SK-N-SH treated with all-trans-retinoic acid at 6 μM for 48 hours (cell line): ENCODE data around the gene DTNA.

ENCODE experiments used
- ATAC-seq: fragments of 200-7000 bp; cut with Tn5 transposase; 3 replicates; pipeline ENCODE4 v1.9.1; 2020; ENCODE audit warnings: mild to moderate bottlenecking, moderate library complexity
- ARNTL ChIP-seq: fragments of 450-650 bp; formaldehyde crosslinking; IDR thresholded peaks from 2 replicates; pipeline ENCODE4 v1.5.0; 2020; ENCODE audit warnings: low read depth, mild to moderate bottlenecking, moderate library complexity, borderline replicate concordance
- BACH2 ChIP-seq: fragments of 250-450 bp; sonication (Bioruptor Pico); IDR thresholded peaks from 2 replicates; pipeline ENCODE4 v1.9.0; 2021; ENCODE audit warnings: mild to moderate bottlenecking, borderline replicate concordance
- CSDC2 ChIP-seq: fragments of 250-450 bp; sonication (Bioruptor Pico); IDR thresholded peaks from 2 replicates; pipeline ENCODE4 v1.5.0; 2020; ENCODE audit warnings: mild to moderate bottlenecking, moderate library complexity
- ESRRG ChIP-seq: fragments of 250-450 bp; sonication (Bioruptor Pico); IDR thresholded peaks from 2 replicates; pipeline ENCODE4 v1.6.1; 2021; ENCODE audit warnings: mild to moderate bottlenecking
- GLIS3 ChIP-seq: fragments of 250-450 bp; sonication (Bioruptor Pico); IDR thresholded peaks from 2 replicates; pipeline ENCODE4 v1.5.0; 2020; ENCODE audit warnings: mild to moderate bottlenecking, moderate library complexity
- ISL1 ChIP-seq: fragments of 250-450 bp; sonication (Bioruptor Pico); IDR thresholded peaks from 2 replicates; pipeline ENCODE4 v2.1.2; 2022; ENCODE audit warnings: mild to moderate bottlenecking, moderate library complexity
- OSR1 ChIP-seq: fragments of 250-450 bp; sonication (Bioruptor Pico); IDR thresholded peaks from 2 replicates; pipeline ENCODE4 v1.8.0; 2022; ENCODE audit warnings: moderate library complexity, mild to moderate bottlenecking, inconsistent platforms
- PPARA ChIP-seq: fragments of 250-450 bp; sonication (Bioruptor Pico); IDR thresholded peaks from 2 replicates; pipeline ENCODE4 v1.5.0; 2020; ENCODE audit warnings: mild to moderate bottlenecking, borderline replicate concordance
- RARB ChIP-seq: fragments of 250-450 bp; sonication (Bioruptor Pico); IDR thresholded peaks from 2 replicates; pipeline ENCODE4 v1.8.0; 2021; ENCODE audit warnings: mild to moderate bottlenecking, moderate library complexity
- SNAI2 ChIP-seq: fragments of 250-450 bp; sonication (Bioruptor Pico); IDR thresholded peaks from 2 replicates; pipeline ENCODE4 v1.5.0; 2020; ENCODE audit warnings: mild to moderate bottlenecking, moderate library complexity
- TCF4 ChIP-seq: fragments of 250-450 bp; sonication (Bioruptor Pico); IDR thresholded peaks from 2 replicates; pipeline ENCODE4 v1.8.0; 2021; ENCODE audit warnings: mild to moderate bottlenecking, moderate library complexity, borderline replicate concordance
- TOX ChIP-seq: fragments of 250-450 bp; sonication (Bioruptor Pico); IDR thresholded peaks from 2 replicates; pipeline ENCODE4 v1.8.0; 2021; ENCODE audit warnings: mild to moderate bottlenecking, moderate library complexity, borderline replicate concordance
- ZC3H10 ChIP-seq: fragments of 250-450 bp; sonication (Bioruptor Pico); IDR thresholded peaks from 2 replicates; pipeline ENCODE4 v1.5.1; 2021; ENCODE audit warnings: mild to moderate bottlenecking, moderate library complexity
- ZFP3 ChIP-seq: fragments of 250-450 bp; sonication (Bioruptor Pico); IDR thresholded peaks from 2 replicates; pipeline ENCODE4 v1.5.0; 2020; ENCODE audit warnings: mild to moderate bottlenecking, moderate library complexity
- ZNF565 ChIP-seq: fragments of 450-650 bp; formaldehyde crosslinking; conservative IDR thresholded peaks from 2 replicates; pipeline ENCODE4 v1.5.0; 2020; ENCODE audit warnings: low read depth, mild to moderate bottlenecking, moderate library complexity
- ZNF70 ChIP-seq: fragments of 450-650 bp; formaldehyde crosslinking; IDR thresholded peaks from 2 replicates; pipeline ENCODE4 v1.5.0; 2020; ENCODE audit warnings: mild to moderate bottlenecking, moderate library complexity
- ZNF8 ChIP-seq: fragments of 450-650 bp; formaldehyde crosslinking; IDR thresholded peaks from 2 replicates; pipeline ENCODE4 v1.5.0; 2020; ENCODE audit warnings: mild to moderate bottlenecking, moderate library complexity
- TF ChIP-seq, protein P1 (sequence below): fragments of 250-450 bp; sonication (Bioruptor Pico); IDR thresholded peaks from 2 replicates; pipeline ENCODE4 v1.5.0; 2020; ENCODE audit warnings: mild to moderate bottlenecking, moderate library complexity
- TF ChIP-seq, protein P2 (sequence below): fragments of 250-450 bp; sonication (Bioruptor Pico); IDR thresholded peaks from 2 replicates; pipeline ENCODE4 v1.5.1; 2020; ENCODE audit warnings: low read depth, mild to moderate bottlenecking, moderate library complexity
- TF ChIP-seq, protein P3 (sequence below): fragments of 250-450 bp; sonication (Bioruptor Pico); IDR thresholded peaks from 2 replicates; pipeline ENCODE4 v1.5.1; 2021; ENCODE audit warnings: mild to moderate bottlenecking, moderate library complexity
- TF ChIP-seq, protein P4 (sequence below): fragments of 250-450 bp; sonication (Bioruptor Pico); IDR thresholded peaks from 2 replicates; pipeline ENCODE4 v1.8.0; 2020; ENCODE audit warnings: mild to moderate bottlenecking, moderate library complexity, borderline replicate concordance

Gene DTNA

DNA sequence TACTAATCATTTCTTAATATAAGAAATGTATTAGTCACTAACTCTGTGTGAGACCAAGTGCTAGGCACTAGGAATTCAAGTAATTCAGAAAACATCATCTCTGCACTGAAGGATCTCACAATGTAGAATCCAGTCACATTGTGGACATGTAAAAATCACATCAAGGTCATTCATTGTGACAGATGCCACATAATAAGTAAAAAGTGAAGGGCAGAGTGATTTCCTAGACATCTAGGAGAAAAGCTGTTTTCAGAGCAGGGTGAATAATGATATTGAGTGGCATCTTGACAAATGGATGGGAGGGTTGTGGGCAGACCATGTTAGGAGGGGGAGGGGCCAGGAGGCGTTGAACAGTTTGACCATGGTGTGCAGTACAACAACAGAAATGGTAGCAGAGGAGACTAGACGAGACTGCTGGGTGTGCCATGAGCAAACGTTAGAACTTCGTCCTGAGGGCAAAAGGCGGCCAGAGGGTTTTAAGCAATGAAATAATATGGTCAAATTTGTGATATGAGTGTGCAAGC lies 93.8 kb downstream of the DTNA start:
- TF ChIP-seq GLIS3 (CRISPR knock-in tag) = no peak
- TF ChIP-seq RARB (CRISPR knock-in tag) = no peak
- no peak for TF ChIP-seq OSR1 (CRISPR knock-in tag)
- TF ChIP-seq, protein P1, sequence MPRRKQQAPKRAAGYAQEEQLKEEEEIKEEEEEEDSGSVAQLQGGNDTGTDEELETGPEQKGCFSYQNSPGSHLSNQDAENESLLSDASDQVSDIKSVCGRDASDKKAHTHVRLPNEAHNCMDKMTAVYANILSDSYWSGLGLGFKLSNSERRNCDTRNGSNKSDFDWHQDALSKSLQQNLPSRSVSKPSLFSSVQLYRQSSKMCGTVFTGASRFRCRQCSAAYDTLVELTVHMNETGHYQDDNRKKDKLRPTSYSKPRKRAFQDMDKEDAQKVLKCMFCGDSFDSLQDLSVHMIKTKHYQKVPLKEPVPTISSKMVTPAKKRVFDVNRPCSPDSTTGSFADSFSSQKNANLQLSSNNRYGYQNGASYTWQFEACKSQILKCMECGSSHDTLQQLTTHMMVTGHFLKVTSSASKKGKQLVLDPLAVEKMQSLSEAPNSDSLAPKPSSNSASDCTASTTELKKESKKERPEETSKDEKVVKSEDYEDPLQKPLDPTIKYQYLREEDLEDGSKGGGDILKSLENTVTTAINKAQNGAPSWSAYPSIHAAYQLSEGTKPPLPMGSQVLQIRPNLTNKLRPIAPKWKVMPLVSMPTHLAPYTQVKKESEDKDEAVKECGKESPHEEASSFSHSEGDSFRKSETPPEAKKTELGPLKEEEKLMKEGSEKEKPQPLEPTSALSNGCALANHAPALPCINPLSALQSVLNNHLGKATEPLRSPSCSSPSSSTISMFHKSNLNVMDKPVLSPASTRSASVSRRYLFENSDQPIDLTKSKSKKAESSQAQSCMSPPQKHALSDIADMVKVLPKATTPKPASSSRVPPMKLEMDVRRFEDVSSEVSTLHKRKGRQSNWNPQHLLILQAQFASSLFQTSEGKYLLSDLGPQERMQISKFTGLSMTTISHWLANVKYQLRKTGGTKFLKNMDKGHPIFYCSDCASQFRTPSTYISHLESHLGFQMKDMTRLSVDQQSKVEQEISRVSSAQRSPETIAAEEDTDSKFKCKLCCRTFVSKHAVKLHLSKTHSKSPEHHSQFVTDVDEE (CRISPR knock-in tag) = no peak
- no peak for TF ChIP-seq ZNF8 (CRISPR knock-in tag)
- no peak for TF ChIP-seq ZFP3 (CRISPR knock-in tag)
- TF ChIP-seq ARNTL (CRISPR knock-in tag) = no peak
- no peak for TF ChIP-seq TOX (CRISPR knock-in tag)
- TF ChIP-seq ESRRG = no peak
- no peak for TF ChIP-seq CSDC2
- TF ChIP-seq, protein P2, sequence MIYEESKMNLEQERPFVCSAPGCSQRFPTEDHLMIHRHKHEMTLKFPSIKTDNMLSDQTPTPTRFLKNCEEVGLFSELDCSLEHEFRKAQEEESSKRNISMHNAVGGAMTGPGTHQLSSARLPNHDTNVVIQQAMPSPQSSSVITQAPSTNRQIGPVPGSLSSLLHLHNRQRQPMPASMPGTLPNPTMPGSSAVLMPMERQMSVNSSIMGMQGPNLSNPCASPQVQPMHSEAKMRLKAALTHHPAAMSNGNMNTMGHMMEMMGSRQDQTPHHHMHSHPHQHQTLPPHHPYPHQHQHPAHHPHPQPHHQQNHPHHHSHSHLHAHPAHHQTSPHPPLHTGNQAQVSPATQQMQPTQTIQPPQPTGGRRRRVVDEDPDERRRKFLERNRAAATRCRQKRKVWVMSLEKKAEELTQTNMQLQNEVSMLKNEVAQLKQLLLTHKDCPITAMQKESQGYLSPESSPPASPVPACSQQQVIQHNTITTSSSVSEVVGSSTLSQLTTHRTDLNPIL (CRISPR knock-in tag) = no peak
- TF ChIP-seq, protein P3, sequence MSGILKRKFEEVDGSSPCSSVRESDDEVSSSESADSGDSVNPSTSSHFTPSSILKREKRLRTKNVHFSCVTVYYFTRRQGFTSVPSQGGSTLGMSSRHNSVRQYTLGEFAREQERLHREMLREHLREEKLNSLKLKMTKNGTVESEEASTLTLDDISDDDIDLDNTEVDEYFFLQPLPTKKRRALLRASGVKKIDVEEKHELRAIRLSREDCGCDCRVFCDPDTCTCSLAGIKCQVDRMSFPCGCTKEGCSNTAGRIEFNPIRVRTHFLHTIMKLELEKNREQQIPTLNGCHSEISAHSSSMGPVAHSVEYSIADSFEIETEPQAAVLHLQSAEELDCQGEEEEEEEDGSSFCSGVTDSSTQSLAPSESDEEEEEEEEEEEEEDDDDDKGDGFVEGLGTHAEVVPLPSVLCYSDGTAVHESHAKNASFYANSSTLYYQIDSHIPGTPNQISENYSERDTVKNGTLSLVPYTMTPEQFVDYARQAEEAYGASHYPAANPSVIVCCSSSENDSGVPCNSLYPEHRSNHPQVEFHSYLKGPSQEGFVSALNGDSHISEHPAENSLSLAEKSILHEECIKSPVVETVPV (CRISPR knock-in tag) = no peak
- no peak for TF ChIP-seq ZC3H10
- no peak for TF ChIP-seq ISL1 (CRISPR knock-in tag)
- TF ChIP-seq PPARA = no peak
- TF ChIP-seq, protein P4, sequence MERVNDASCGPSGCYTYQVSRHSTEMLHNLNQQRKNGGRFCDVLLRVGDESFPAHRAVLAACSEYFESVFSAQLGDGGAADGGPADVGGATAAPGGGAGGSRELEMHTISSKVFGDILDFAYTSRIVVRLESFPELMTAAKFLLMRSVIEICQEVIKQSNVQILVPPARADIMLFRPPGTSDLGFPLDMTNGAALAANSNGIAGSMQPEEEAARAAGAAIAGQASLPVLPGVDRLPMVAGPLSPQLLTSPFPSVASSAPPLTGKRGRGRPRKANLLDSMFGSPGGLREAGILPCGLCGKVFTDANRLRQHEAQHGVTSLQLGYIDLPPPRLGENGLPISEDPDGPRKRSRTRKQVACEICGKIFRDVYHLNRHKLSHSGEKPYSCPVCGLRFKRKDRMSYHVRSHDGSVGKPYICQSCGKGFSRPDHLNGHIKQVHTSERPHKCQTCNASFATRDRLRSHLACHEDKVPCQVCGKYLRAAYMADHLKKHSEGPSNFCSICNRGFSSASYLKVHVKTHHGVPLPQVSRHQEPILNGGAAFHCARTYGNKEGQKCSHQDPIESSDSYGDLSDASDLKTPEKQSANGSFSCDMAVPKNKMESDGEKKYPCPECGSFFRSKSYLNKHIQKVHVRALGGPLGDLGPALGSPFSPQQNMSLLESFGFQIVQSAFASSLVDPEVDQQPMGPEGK = no peak
- no peak for ATAC-seq

DNA sequence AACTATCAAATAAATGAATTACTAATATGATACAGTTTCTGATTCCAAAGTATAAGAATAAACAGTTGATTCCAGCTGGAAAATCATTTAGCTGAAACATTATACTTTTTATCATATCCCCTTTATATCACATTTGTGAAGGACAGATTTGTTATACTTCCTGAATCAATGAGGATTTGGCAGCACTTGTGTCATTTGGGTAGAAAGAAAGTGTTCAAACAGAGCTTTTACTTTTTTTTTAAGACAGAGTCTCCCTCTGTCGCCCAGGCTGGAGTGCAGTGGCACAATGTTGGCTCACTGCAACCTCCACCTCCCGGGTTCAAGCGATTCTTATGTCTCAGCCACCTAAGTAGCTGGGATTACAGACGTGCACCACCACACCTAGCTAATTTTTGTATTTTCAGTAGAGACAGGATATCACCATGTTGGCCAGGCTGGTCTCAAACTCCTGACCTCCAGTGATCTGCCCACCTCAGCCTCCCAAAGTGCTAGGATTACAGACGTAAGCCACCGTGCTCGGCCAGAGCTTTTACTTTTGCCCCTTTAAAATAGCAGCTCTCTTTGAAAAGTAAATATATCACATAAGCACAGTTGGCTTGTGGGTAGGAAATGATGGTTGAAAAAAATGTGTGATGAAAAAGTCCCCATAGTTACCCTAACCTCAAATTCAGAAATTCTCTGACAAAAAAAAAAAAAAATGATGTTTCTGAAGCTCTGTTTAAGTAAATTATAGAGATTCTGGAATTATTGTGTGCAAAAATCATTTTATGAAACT lies 95.2 kb downstream of the DTNA start:
- ATAC-seq = no peak
- TF ChIP-seq, protein P3 (CRISPR knock-in tag) = no peak
- TF ChIP-seq, protein P4 = no peak
- TF ChIP-seq ZFP3 (CRISPR knock-in tag) = no peak
- TF ChIP-seq RARB (CRISPR knock-in tag) = no peak
- no peak for TF ChIP-seq ZNF565 (CRISPR knock-in tag)
- TF ChIP-seq CSDC2 = no peak
- TF ChIP-seq ZNF8 (CRISPR knock-in tag) = no peak
- no peak for TF ChIP-seq TCF4 (CRISPR knock-in tag)
- TF ChIP-seq BACH2 (CRISPR knock-in tag) = no peak
- TF ChIP-seq ZC3H10 = no peak
- TF ChIP-seq SNAI2 (CRISPR knock-in tag) = no peak
- no peak for TF ChIP-seq ARNTL (CRISPR knock-in tag)
- no peak for TF ChIP-seq ZNF70 (CRISPR knock-in tag)
- no peak for TF ChIP-seq PPARA
